Inflammatory macrophage treated with lipopolysaccharide for 1 hour (primary cell): Measurements from ENCODE around the gene CDC25B.
"Not testable (repeated sequence)": the region's sequence is repeated elsewhere in the genome, so short reads cannot be mapped to it uniquely, and the experiment has no call there.

Source experiments
- DNase-seq, 2 donors: peaks; one replicate each; pipeline ENCODE4 v3.0.0-alpha.2; 2020 to 2022

The CDC25B gene

DNA sequence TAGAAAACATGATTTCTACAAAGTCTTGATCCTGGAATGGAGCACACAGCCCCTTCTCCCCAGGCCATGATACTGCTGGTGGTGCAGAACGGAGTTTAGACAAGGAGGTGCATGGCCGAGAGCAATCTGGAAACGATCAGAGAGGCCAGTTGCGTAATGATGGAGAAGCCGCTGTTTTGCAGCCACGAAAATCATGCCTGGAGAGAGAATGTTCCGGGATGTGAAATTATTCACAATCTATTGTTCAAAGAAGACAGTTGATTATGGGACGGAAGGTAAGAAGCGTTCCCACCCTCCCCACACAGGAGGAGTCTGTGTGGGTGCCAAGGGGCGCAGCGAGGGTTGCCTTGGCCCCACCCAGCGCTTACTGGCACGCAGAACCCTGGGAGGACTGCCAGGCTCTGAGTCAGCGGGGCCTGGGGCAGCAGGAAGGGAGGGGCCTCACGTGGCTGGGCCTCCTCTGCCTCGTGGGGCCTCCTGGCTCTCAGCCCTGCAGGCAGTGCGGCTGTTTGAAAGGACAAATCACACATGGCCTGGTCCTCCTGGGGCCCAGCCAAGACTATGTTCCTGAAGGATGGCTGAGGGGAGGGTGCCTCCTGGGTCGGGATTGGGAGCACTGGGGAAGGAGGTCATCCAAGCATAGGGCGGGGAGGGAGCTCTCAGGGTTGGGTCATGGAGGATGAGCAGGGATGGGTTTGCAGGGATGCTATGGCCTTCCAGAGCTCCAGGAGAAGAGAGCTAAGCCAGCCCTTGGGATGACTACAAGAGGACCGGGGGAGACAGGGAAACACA, 15.6 kb downstream of the CDC25B start:
- DNase-seq: peak; percentile 89 to 91

DNA sequence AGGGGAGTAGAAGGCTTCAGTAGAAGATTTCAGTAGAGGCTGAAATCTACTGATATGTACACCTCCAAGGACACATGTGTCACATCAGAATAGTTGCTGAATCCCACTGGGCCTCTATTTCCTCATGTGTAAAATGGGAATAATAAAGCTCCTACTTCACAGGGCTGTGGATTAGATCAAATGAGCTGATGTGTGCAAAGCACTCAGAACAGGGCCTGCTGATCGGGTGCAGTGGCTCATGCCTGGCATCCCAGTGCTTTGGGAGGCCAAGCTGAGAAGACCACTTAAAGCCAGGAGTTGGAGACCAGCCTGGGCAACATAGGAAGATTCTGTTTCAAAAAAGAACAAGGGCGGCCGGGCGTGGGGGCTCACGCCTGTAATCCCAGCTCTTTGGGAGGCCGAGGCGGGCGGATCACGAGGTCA, 16.2 kb downstream of the CDC25B start:
- no peak for DNase-seq

GRCh38 chr20:3812975-3813847, 17.1 kb downstream of the CDC25B start:
- DNase-seq: no peak

- no peak for DNase-seq
Observed at GRCh38 chr20:3813848-3814581, 17.9 kb downstream of the CDC25B start.

- DNase-seq: no peak
Observed at GRCh38 chr20:3814928-3815495, 18.9 kb downstream of the CDC25B start.

GRCh38 chr20:3815703-3816315, 19.7 kb downstream of the CDC25B start:
- DNase-seq: no peak

GRCh38 chr20:3818155-3819151, 22.3 kb downstream of the CDC25B start:
- DNase-seq: peak; percentile 70 to 83

DNA sequence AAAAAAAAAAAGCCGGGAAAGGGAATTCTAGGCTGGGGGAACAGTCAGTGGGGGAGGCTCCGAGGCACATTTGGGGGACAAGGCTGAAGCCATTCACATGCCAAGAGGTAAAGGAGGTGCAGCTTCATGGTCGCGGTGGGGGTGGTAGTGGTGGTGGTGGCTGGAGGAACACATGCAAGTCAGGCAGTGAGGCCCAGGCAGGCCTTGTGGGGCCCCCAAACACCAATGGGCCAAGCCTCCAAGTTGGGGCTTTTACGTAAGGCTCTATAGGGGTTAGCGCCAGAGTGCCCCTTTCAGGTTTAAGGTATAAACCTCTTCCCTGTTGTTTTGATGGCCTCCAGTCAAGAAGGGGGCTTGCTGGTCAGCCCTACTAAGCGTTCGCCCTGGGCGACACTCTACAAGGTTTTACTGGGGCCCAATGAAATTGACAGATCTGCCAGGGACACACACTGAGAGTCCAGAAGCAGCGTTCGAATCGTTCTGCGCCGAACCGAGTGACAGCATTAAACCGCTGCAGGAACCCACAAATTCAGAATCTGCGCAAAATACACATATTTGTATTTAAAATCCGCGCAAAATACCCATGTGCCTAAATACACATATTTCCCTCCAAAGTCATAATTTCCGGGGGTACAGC, 23.4 kb downstream of the CDC25B start:
- no peak for DNase-seq

DNA sequence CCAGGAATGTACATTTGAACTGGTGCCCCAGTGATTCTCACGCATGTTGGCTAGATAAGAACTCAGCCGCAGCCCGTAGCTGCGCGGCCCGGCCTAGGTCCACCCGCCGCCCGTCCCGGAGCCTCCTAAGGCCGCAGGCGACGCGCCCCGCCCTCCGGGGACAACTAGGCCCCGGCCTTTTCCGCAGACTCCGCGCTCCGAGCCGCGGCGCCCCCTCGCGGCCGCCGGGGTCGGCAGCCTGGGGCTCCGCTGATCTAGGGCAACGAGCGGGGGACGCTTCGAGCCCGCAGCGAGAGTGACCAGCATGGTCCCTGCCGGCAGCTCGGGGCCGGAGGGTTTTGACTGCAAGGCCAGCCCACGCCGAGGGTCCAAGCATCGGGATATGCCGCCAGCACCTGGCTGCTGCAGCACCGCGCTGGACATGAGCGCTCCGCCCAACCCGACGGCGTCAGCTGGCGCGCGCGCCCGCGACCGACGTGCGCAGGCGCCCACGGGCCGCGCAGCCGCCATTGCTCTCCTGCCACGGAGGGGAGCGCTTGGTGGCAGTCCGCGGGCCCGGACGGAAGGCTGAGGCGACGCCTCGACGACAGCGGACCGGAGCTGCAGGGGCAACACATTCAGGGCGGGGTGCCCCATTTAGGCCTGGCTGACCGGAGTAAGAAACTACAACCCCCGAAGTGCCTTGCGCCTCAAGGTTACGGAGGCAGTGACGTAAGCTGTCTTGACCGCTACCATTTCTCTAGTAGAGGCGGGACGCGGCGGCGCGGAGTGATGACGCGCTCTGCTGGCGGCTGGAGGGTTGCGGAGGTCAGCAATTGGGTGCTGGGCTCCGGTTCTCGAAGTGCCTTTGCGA, 24.2 kb downstream of the CDC25B start, which contains the start of gene AP5S1:
TSS of gene AP5S1 (plus strand) at position 500 of the 853 bp plus-strand sequence. CDS start 1,571 bp downstream, outside the sequence.
- DNase-seq: peak; percentile 92 to 99

- DNase-seq: no peak
Observed at GRCh38 chr20:3820901-3821727, 25.0 kb downstream of the CDC25B start.

DNA sequence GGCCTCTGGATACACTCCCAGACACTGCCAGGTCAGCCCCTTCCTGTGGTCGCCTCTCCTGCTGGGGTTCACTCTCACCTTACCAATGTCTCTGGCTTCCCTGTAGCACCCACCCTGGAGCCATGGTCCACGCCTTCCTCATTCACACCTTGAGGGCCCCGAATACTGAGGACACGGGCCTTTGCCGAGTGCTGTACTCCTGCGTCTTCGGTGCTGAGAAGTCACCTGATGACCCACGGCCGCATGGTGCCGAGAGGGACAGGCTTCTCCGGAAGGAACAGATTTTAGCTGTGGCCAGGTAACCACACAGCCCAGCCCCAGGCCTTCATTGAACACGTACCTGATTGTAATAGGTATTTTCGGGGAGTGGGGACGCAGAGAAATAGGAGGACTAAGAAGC, 25.9 kb downstream of the CDC25B start:
- DNase-seq: no peak

DNA sequence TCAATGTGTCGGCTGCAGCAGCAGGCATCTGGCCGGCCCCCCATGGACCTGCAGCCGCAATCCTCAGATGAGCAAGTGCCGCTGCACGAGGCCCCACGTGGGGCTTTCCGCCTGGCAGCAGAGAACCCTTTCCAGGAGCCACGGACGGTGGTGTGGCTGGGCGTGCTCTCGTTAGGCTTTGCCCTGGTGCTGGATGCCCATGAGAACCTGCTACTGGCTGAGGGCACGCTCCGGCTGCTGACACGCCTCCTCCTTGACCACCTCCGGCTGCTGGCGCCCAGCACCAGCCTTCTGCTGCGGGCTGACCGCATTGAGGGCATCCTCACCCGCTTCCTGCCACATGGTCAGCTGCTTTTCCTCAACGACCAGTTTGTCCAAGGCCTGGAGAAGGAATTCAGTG, 27.8 kb downstream of the CDC25B start:
- no peak for DNase-seq

DNA sequence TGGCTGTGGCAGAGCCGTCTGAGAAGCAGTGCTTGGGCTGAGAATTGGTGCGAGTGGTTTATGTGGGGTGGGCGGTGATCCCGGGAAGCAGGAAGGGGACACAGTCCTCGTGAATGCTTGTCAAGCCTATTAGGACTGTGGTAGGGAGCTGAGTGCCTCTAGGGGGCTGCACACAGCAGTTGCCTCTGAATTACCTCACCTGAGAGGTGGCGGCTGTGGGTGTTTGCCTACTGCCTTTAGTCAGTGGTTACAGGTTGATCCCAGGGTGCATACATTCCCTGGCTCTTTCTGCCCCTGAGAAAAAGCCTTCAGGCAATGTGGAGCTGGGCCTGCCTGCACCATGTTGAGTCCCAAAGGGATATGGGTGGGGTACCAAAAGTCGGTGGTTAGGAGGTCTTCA, 29.4 kb downstream of the CDC25B start:
- no peak for DNase-seq

GRCh38 chr20:3826420-3826819, 30.3 kb downstream of the CDC25B start:
- no peak for DNase-seq

DNA sequence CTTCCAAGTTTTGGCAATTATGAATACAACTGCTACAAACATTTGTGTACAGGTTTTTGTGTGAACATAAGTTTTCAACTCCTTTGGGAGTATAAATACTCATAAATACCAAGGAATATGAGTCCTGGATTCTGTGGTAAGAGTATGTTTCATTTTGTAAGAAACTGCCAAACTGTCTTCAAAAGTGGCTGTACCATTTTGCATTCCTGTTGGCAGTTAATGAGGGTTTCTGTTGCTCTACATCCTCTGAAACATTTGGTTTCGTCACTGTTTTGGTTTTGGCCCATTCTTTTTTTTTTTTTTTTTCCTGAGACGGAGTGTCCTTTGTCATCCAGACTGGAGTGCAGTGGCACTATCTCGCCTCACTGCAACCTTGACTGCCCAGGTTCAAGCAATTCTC, 32.7 kb downstream of the CDC25B start:
- no peak for DNase-seq

- not testable (repeated sequence) for DNase-seq
Observed at GRCh38 chr20:3829891-3830290, 33.8 kb downstream of the CDC25B start.

- no peak for DNase-seq
Observed at GRCh38 chr20:3836132-3836531, 40.0 kb downstream of the CDC25B start.

- no peak for DNase-seq
Observed at GRCh38 chr20:3839328-3839727, 43.2 kb downstream of the CDC25B start.

DNA sequence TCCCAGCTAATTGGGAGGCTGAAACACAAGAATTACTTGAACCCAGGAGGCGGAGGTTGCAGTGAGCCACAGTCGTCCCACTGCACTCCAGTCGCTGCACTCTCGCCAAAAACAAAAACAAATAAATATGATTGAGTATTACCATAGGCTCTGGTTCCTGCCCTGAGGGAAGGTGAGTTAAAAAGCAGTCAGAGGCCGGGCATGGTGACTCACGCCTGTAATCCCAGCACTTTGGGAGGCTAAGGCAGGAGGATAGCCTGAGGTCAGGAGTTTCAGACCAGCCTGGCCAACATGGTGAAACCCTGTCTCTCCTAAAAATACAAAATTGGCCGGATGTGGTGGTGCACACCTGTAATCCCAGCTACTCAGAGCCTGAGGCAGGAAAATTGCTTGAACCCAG, 44.1 kb downstream of the CDC25B start:
- not testable (repeated sequence) for DNase-seq
